Fibroblast of mammary gland (primary cell): ENCODE results near the gene MOSMO.

Experiments used
- DNase-seq: peaks from one replicate; pipeline ENCODE4 v3.0.0-alpha.2; 2010; ENCODE audit warnings: low read depth
- H3K4me3 ChIP-seq: 2 replicates; pipeline ENCODE4 v1.5.1; 2011; ENCODE audit warnings: low read depth, mild to moderate bottlenecking, low read length, moderate library complexity; ENCODE audit not compliant: control insufficient read depth
- CTCF ChIP-seq: conservative IDR thresholded peaks from 2 replicates; pipeline ENCODE4 v1.5.1; 2011; ENCODE audit warnings: low read depth, low read length, inconsistent platforms; ENCODE audit not compliant: control insufficient read depth, insufficient read depth

MOSMO gene

GRCh38 chr16:22007509-22008214 lies at the start of gene MOSMO:
Gene MOSMO, plus strand, starts transcription at chr16:22008111. Its CDS starts 191 bp downstream, at chr16:22008302.
- peak; percentile 64 for DNase-seq
- peak within 1 kb of the TSS; percentile 83 for H3K4me3 ChIP-seq
- TF ChIP-seq CTCF = no peak

- DNase-seq = no peak
- no peak for TF ChIP-seq CTCF
- H3K4me3 ChIP-seq = no peak overlapping the region
Measured at GRCh38 chr16:21959050-21959449, 48.9 kb upstream of the MOSMO start.

GRCh38 chr16:21962475-21962874 lies 45.4 kb upstream of the MOSMO start:
- H3K4me3 ChIP-seq = no peak overlapping the region
- no peak for TF ChIP-seq CTCF

GRCh38 chr16:21963887-21964286 lies 44.0 kb upstream of the MOSMO start:
- no peak for TF ChIP-seq CTCF
- H3K4me3 ChIP-seq = no peak overlapping the region
- DNase-seq = no peak

More at GRCh38 chr16:21962475-21962874, 45.4 kb upstream of the MOSMO start:
- no peak for DNase-seq

- no peak for DNase-seq
Measured at GRCh38 chr16:21964353-21964752, 43.6 kb upstream of the MOSMO start.

GRCh38 chr16:21971856-21972255 lies 36.1 kb upstream of the MOSMO start:
- no peak for TF ChIP-seq CTCF
- no peak for DNase-seq
- H3K4me3 ChIP-seq = no peak overlapping the region

More at GRCh38 chr16:21964353-21964752, 43.6 kb upstream of the MOSMO start:
- H3K4me3 ChIP-seq = no peak overlapping the region
- TF ChIP-seq CTCF = no peak
